ENCODE measurements around the gene ALKBH2.

The ALKBH2 gene

DNA sequence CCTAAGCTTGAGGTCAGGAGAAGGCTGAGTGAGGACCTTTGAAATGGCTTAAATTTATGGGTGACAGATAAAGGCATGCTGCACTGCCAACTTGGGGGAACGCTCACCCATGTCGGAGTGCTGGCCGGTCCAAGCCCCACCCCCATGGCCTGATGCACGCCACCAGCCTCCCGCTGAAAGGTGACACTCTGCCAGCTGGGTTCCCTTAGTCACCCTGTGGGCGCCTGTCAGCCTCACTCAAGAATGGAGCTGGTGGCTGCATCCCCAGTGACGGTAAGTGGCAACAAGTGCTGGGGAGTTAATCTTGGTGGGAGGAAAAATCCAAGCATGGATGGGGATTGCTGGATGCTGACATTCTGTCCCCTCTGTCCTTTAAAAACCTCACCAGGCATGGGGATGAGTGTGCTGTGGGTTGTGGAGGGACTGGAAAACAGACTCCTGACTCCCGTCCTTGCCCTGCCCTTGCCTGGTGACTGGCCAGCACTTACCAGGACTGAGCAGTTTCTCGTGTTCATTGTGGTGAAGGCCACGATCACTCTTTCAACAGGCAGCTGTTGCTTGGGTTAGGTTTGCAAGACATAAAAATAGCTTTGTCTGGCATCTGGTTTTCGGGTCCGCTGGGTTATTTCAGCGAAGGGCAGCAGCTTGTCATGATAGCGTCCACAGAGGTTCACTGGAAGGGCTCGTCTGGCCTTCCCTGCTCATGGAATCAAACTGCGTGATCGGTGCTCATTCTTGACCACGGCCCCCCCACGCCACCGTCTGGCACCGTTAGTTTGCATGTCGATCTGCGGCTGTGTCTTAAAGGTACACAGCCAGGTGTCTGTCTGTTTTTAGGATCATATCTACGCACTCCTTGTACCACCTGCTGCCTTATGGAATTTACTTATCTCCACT is 38.1 kb upstream of the ALKBH2 start:
- no peak for TF ChIP-seq EZH2phosphoT487 (IDR thresholded peaks at IDR 0.05; ENCODE audit: borderline replicate concordance)
- TF ChIP-seq, protein P1, sequence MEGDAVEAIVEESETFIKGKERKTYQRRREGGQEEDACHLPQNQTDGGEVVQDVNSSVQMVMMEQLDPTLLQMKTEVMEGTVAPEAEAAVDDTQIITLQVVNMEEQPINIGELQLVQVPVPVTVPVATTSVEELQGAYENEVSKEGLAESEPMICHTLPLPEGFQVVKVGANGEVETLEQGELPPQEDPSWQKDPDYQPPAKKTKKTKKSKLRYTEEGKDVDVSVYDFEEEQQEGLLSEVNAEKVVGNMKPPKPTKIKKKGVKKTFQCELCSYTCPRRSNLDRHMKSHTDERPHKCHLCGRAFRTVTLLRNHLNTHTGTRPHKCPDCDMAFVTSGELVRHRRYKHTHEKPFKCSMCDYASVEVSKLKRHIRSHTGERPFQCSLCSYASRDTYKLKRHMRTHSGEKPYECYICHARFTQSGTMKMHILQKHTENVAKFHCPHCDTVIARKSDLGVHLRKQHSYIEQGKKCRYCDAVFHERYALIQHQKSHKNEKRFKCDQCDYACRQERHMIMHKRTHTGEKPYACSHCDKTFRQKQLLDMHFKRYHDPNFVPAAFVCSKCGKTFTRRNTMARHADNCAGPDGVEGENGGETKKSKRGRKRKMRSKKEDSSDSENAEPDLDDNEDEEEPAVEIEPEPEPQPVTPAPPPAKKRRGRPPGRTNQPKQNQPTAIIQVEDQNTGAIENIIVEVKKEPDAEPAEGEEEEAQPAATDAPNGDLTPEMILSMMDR (conservative IDR thresholded peaks at IDR 0.05; ENCODE audit: low read length) = no peak
- Histone ChIP-seq H3K4me2 (ENCODE audit: low read depth, low read length, poor library complexity, severe bottlenecking) (no peak overlapping the region), H3K9me3 (ENCODE audit: insufficient read depth, low read depth, low read length) (no peaks in the 10 kb centered on the region), H3K4me1 (ENCODE audit: insufficient read depth, low read length, poor library complexity, severe bottlenecking) (no peaks in the 10 kb centered on the region), H3K4me3 (ENCODE audit: low read length, poor library complexity, severe bottlenecking) (no peak overlapping the region), H3K9me2 (replicated peaks; ENCODE audit: low read depth, low read length) (no peaks in the 10 kb centered on the region), H3K9ac (ENCODE audit: low read depth, low read length, poor library complexity, severe bottlenecking) (no peak overlapping the region), H3K36me3 (ENCODE audit: insufficient read depth, low read length) (no peaks in the 10 kb centered on the region), H3K27me3 (ENCODE audit: insufficient read depth, low read length, poor library complexity, severe bottlenecking) (no peaks in the 10 kb centered on the region), H4K20me1 (ENCODE audit: insufficient read depth, low read length, poor library complexity, severe bottlenecking) (no peaks in the 10 kb centered on the region), H3F3A (ENCODE audit: low read depth) (no peaks in the 10 kb centered on the region), H3K79me2 (ENCODE audit: insufficient read depth, low read length) (no peaks in the 10 kb centered on the region), H2AFZ (ENCODE audit: low read length) (no peak overlapping the region)

DNA sequence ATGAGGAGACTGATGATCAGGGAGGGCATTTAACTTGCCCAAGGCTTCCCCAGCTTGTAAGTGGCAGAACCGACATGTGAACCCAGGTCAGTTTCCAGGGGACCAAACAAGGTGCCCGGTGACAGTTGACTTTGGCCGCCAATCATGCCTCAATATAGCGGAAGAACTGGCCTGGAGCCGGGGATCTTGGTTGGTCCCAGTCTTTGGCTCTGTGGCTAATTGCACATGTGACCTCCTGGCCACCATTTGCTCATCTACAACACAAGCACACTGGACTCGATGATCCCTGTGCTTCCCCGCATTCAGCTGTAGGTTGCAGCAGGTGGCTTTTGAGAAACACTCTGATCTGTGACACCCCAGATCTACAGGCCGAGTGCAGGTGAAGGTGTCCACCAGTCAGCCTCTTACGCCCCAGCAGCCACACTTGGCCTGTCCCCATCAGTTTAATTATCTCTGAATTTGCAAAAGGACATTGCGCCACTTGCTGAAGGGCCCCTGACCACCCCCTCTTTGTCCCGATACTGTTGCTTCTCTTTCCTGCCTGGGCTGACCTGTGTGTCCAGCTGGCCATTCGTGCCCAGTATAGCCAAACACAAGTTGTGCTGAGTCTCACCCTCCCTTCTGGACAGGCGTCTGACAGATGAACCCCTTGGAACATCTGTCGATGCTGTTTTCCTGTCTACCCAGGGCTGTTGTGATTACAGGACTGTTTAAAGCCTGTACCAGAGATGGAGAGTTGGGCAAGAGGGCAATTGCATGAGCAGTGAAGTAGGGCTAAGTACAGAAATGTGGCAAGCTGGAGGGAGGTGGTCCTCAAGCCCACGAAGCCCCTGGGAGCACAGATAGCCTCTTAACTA is 37.3 kb upstream of the ALKBH2 start:
- Histone ChIP-seq H3K9me2 (replicated peaks; ENCODE audit: low read depth, low read length) (no peaks in the 10 kb centered on the region), H3F3A (ENCODE audit: low read depth) (no peaks in the 10 kb centered on the region), H3K4me1 (ENCODE audit: insufficient read depth, low read length, poor library complexity, severe bottlenecking) (no peaks in the 10 kb centered on the region), H3K4me3 (ENCODE audit: low read length, poor library complexity, severe bottlenecking) (no peak overlapping the region), H3K79me2 (ENCODE audit: insufficient read depth, low read length) (no peaks in the 10 kb centered on the region), H3K36me3 (ENCODE audit: insufficient read depth, low read length) (no peaks in the 10 kb centered on the region), H3K9me3 (ENCODE audit: insufficient read depth, low read depth, low read length) (no peaks in the 10 kb centered on the region), H3K9ac (ENCODE audit: low read depth, low read length, poor library complexity, severe bottlenecking) (no peak overlapping the region), H2AFZ (ENCODE audit: low read length) (no peak overlapping the region), H4K20me1 (ENCODE audit: insufficient read depth, low read length, poor library complexity, severe bottlenecking) (no peaks in the 10 kb centered on the region), H3K27me3 (ENCODE audit: insufficient read depth, low read length, poor library complexity, severe bottlenecking) (no peaks in the 10 kb centered on the region), H3K4me2 (ENCODE audit: low read depth, low read length, poor library complexity, severe bottlenecking) (no peak overlapping the region)
- TF ChIP-seq, protein P1 (conservative IDR thresholded peaks at IDR 0.05; ENCODE audit: low read length) = no peak

DNA sequence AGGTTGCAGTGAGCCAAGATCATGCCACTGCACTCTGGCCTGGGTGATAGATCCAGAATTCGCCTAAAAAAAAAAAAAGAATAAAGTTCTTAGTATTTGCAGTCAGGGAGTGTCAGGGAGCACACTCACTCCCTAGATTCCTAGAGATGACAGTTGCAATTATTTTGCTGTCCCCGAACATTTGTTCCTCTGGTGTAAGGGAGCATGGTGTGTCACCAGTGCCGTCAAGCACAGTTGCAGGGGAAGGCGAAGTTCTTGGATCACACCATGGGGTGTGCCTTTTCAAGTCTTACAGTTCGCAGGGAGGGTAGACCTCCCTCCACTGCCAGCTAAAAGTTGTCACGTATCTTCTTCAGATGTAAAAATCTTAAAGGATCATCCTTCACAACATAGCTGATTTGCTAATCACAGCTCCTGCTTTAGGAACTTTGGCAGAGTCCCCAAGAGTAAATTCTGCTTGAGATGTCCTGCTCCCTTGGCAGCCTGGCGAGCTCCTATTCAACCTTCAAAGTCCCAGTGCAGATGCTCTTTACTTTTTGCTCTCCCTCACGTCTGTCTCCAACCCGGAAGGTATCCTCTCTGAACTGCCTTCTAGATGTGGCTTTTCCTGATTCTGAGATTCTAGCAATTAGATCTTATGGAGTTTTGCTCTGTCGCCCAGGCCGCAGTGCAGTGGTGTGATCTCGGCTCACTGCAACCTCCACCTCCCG is 34.4 kb upstream of the ALKBH2 start:
- Histone ChIP-seq H3K4me3 (ENCODE audit: low read length, poor library complexity, severe bottlenecking) (no peak overlapping the region), H3K4me1 (ENCODE audit: insufficient read depth, low read length, poor library complexity, severe bottlenecking) (no peaks in the 10 kb centered on the region), H3K27me3 (ENCODE audit: insufficient read depth, low read length, poor library complexity, severe bottlenecking) (no peaks in the 10 kb centered on the region), H3K9me2 (replicated peaks; ENCODE audit: low read depth, low read length) (no peaks in the 10 kb centered on the region), H3K79me2 (ENCODE audit: insufficient read depth, low read length) (no peaks in the 10 kb centered on the region), H3K9ac (ENCODE audit: low read depth, low read length, poor library complexity, severe bottlenecking) (no peak overlapping the region), H3K9me3 (ENCODE audit: insufficient read depth, low read depth, low read length) (no peaks in the 10 kb centered on the region), H3K36me3 (ENCODE audit: insufficient read depth, low read length) (no peaks in the 10 kb centered on the region), H3K4me2 (ENCODE audit: low read depth, low read length, poor library complexity, severe bottlenecking) (no peak overlapping the region), H3F3A (ENCODE audit: low read depth) (no peaks in the 10 kb centered on the region), H2AFZ (ENCODE audit: low read length) (no peak overlapping the region), H4K20me1 (ENCODE audit: insufficient read depth, low read length, poor library complexity, severe bottlenecking) (no peaks in the 10 kb centered on the region)
- TF ChIP-seq, protein P1 (conservative IDR thresholded peaks at IDR 0.05; ENCODE audit: low read length) = no peak
- no peak for TF ChIP-seq EZH2phosphoT487 (IDR thresholded peaks at IDR 0.05; ENCODE audit: borderline replicate concordance)
